Astrocyte (in vitro differentiated cells and primary cell): Measurements from ENCODE around the gene PTPRC.

ENCODE experiments used
- CTCF ChIP-seq: IDR thresholded peaks from 2 replicates; pipeline ENCODE4 v1.5.1; 2011; ENCODE audit warnings: low read depth, mild to moderate bottlenecking, inconsistent platforms, low read length, moderate library complexity; ENCODE audit not compliant: insufficient read depth
- EZH2 ChIP-seq: IDR thresholded peaks from 2 replicates; pipeline ENCODE4 v1.6.1; 2012; ENCODE audit warnings: mild to moderate bottlenecking, low read length, inconsistent platforms; ENCODE audit not compliant: insufficient read depth

- TF ChIP-seq CTCF (no peak), EZH2 (no peak)
Observed at GRCh38 chr1:198681831-198682759, 43.3 kb downstream of the PTPRC start.
